ENCODE data around the gene C2CD3. TPM values are rescaled to one million over a fixed set of nuclear protein-coding genes. Genes with fewer than 3 reads are reported as not detected.

Gene C2CD3
- total and polyA plus RNA-seq, 5 donors: 10.1 to 19.1 (median 15.0) TPM

DNA sequence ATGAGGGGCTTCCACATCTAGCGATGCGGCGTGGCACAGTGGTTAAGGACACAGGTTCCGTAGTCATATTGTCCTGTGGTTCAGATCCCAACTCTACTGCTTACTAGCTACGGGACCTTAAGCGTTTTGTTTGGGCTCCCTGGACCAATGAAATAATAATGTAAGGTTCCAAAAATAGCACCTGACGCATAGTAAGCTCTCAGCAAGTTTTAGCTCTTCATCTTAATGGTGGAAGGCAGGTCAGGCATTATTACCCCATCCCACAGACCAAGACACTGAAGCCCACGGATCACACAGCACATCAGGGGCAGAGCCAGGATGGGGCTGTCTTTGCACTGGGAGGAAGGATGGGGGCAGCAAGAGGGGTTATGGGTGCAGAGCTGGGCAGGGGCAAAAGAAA lies 206.9 kb downstream of the C2CD3 start:
- no peak for ATAC-seq
- intact Hi-C loops (cut with DNase I): loop anchor here in 3 of 4 donors (5.0 to 10.0 kb wide), 3 partner anchors 71 to 483 kb away; no protein-coding TSS in a partner anchor
- WGBS: 69% methylated on average over 8 of the region's 8 CpGs

More for the DNA sequence above, 206.9 kb downstream of the C2CD3 start:
- Histone ChIP-seq H3K27ac (ENCODE audit: low read length) (no peak overlapping the region), H3K27me3 (ENCODE audit: control insufficient read depth, insufficient read depth) (no peaks in the 10 kb centered on the region), H3K4me1 (ENCODE audit: control insufficient read depth, insufficient read depth, low read length) (no peaks in the 10 kb centered on the region), H3K9me3 (ENCODE audit: control insufficient read depth, low read length) (no peaks in the 10 kb centered on the region), H3K4me3 (ENCODE audit: low read length) (no peak overlapping the region)
- DNase-seq: no peak

Other genes starting within 250 kb of the C2CD3 start
- under 1 TPM in 1 of 4 donors, not detected in 3; 0.26 TPM for gene DNAJB13, start 220.0 kb downstream of the C2CD3 start, total RNA-seq
- gene DNAJB13, start 220.0 kb downstream of the C2CD3 start, polyA plus RNA-seq: not detected
- 10 to 100 TPM; 12.6 to 23.1 (median 17.1) TPM for gene UCP2, start 188.2 kb downstream of the C2CD3 start, total RNA-seq
- gene UCP2, start 188.2 kb downstream of the C2CD3 start, polyA plus RNA-seq: 9.9 TPM
- 1 to 10 TPM; 1.6 to 2.5 (median 1.9) TPM for gene UCP3, start 161.9 kb downstream of the C2CD3 start, total RNA-seq
- 2.0 TPM for gene UCP3, start 161.9 kb downstream of the C2CD3 start, polyA plus RNA-seq
- 10 to 100 TPM; 31.3 to 38.5 (median 35.2) TPM for gene PPME1, start 287 bp upstream of the C2CD3 start, total RNA-seq
- gene PPME1, start 287 bp upstream of the C2CD3 start, polyA plus RNA-seq: 29.3 TPM
- under 1 TPM in 2 of 4 donors, not detected in 2; 0.21 to 0.72 TPM for gene P4HA3, start 140.6 kb upstream of the C2CD3 start, total RNA-seq
- gene P4HA3, start 140.6 kb upstream of the C2CD3 start, polyA plus RNA-seq: 0.07 TPM
- gene PGM2L1, start 227.4 kb upstream of the C2CD3 start, total RNA-seq: 1 to 10 TPM; 1.9 to 3.0 (median 2.6) TPM
- 0.84 TPM for gene PGM2L1, start 227.4 kb upstream of the C2CD3 start, polyA plus RNA-seq

Measured in right cardiac atrium (tissue), 5 donors.